ENCODE data around the gene CCDC159. TPM values are rescaled to one million over a fixed set of nuclear protein-coding genes. Genes with fewer than 3 reads are reported as not detected.

CCDC159 gene
- total and polyA plus RNA-seq, 9 donors, result 21.0 to 41.9 (median 30.7) TPM

- H3K36me3 ChIP-seq, result no peaks in the 10 kb centered on the region
- TF ChIP-seq POLR2A (IDR thresholded peaks at IDR 0.05) (no peak), EP300 (IDR thresholded peaks at IDR 0.05) (no peak), CTCF (IDR thresholded peaks at IDR 0.05) (no peak)
- no peak overlapping the region for H3K4me3 ChIP-seq
- peaks cover 10% of the 10 kb centered on the region for H3K4me1 ChIP-seq (ENCODE audit: insufficient read depth)
- H3K9me3 ChIP-seq, result no peaks in the 10 kb centered on the region
- peak overlapping the region in 1 of 2 donors; percentile 40 for H3K27ac ChIP-seq
- H3K27me3 ChIP-seq, result no peaks in the 10 kb centered on the region
- intact Hi-C loops (cut with DNase I), result no loop called here
- WGBS, 3 donors, result 51 to 68% (median 64%) methylated on average over 7 of the region's 7 CpGs
- DNase-seq, result no peak
Measured at GRCh38 chr19:11322269-11323024, 23.9 kb upstream of the CCDC159 start.

GRCh38 chr19:11323601-11324078 is 22.7 kb upstream of the CCDC159 start:
- no peak for DNase-seq
- Histone ChIP-seq H3K27ac (peak overlapping the region in 1 of 2 donors; percentile 64), H3K4me1 (ENCODE audit: insufficient read depth) (peaks cover 10% of the 10 kb centered on the region), H3K27me3 (no peaks in the 10 kb centered on the region), H3K9me3 (no peaks in the 10 kb centered on the region), H3K4me3 (no peak overlapping the region), H3K36me3 (no peaks in the 10 kb centered on the region)
- intact Hi-C loops (cut with DNase I), result no loop called here
- no peak for TF ChIP-seq CTCF (IDR thresholded peaks at IDR 0.05)
- no peak for TF ChIP-seq EP300 (IDR thresholded peaks at IDR 0.05)
- no peak for TF ChIP-seq POLR2A (IDR thresholded peaks at IDR 0.05)
- WGBS, 3 donors, result 75 to 86% (median 77%) methylated on average over 5 of the region's 5 CpGs

- peaks cover 10% of the 10 kb centered on the region for H3K4me1 ChIP-seq (ENCODE audit: insufficient read depth)
- H3K36me3 ChIP-seq, result no peaks in the 10 kb centered on the region
- DNase-seq, result peak; percentile 64 to 84 (median 77)
- TF ChIP-seq EP300 (IDR thresholded peaks at IDR 0.05) (no peak), CTCF (IDR thresholded peaks at IDR 0.05) (no peak), POLR2A (IDR thresholded peaks at IDR 0.05) (no peak)
- H3K27ac ChIP-seq, result peak overlapping the region in 1 of 2 donors; percentile 64
- no peak overlapping the region for H3K4me3 ChIP-seq
- 12 to 20% (median 15%) methylated on average over 10 of the region's 10 CpGs for whole genome bisulfite sequencing, 3 donors
- intact Hi-C loops (cut with DNase I), result no loop called here
- H3K27me3 ChIP-seq, result no peaks in the 10 kb centered on the region
- no peaks in the 10 kb centered on the region for H3K9me3 ChIP-seq
Measured at GRCh38 chr19:11324079-11324661, 22.1 kb upstream of the CCDC159 start.

GRCh38 chr19:11324748-11325389 is 21.4 kb upstream of the CCDC159 start:
- Histone ChIP-seq H3K36me3 (no peaks in the 10 kb centered on the region), H3K4me3 (no peak overlapping the region), H3K27ac (peak overlapping the region in 1 of 2 donors; percentile 64), H3K9me3 (no peaks in the 10 kb centered on the region), H3K27me3 (no peaks in the 10 kb centered on the region), H3K4me1 (ENCODE audit: insufficient read depth) (peaks cover 10% of the 10 kb centered on the region)
- WGBS, 3 donors, result 77 to 83% (median 81%) methylated on average over 16 to 17 of the region's 17 CpGs
- TF ChIP-seq CTCF (IDR thresholded peaks at IDR 0.05) (no peak), EP300 (IDR thresholded peaks at IDR 0.05) (no peak), POLR2A (IDR thresholded peaks at IDR 0.05) (no peak)
- intact Hi-C loops (cut with DNase I), result no loop called here
- peak in 2 of 5 donors; percentile 28 to 37 for DNase-seq
